HepG2 (cell line): ENCODE data around the gene AP2A2. TPM values are rescaled to one million over a fixed set of nuclear protein-coding genes. Genes with fewer than 3 reads are reported as not detected.

Experiments used
- HIC2 ChIP-seq: sonication (generic); formaldehyde crosslinking; IDR thresholded peaks from 2 replicates; pipeline ENCODE4 v1.9.0; 2022; ENCODE audit warnings: low read depth, missing genetic modification reagents
- KLF12 ChIP-seq: sonication (generic); formaldehyde crosslinking; IDR thresholded peaks from 2 replicates; pipeline ENCODE4 v1.4.0; 2020; ENCODE audit warnings: missing genetic modification reagents, borderline replicate concordance
- MYNN ChIP-seq: sonication (generic); formaldehyde crosslinking; IDR thresholded peaks from 2 replicates; pipeline ENCODE4 v1.4.0; 2020; ENCODE audit warnings: mild to moderate bottlenecking, low read depth, missing genetic modification reagents
- PATZ1 ChIP-seq: sonication (generic); formaldehyde crosslinking; IDR thresholded peaks from 2 replicates; pipeline ENCODE4 v1.4.0; 2020; ENCODE audit warnings: missing genetic modification reagents
- RELA ChIP-seq: sonication (generic); formaldehyde crosslinking; IDR thresholded peaks from 2 replicates; pipeline ENCODE4 v1.4.0; 2020; ENCODE audit warnings: missing genetic modification reagents
- SKI ChIP-seq: fragments of 450-650 bp; IDR thresholded peaks from one replicate; pipeline ENCODE4 v1.6.1; 2018; ENCODE audit warnings: mild to moderate bottlenecking; ENCODE audit not compliant: partially characterized antibody
- SP5 ChIP-seq: IDR thresholded peaks from 2 replicates; pipeline ENCODE4 v1.6.1; 2016; ENCODE audit warnings: low read depth, borderline replicate concordance
- ZFP1 ChIP-seq: IDR thresholded peaks from 2 replicates; pipeline ENCODE4 v1.6.1; 2016
- ZKSCAN8 ChIP-seq: IDR thresholded peaks from 2 replicates; pipeline ENCODE4 v1.6.1; 2016; ENCODE audit warnings: borderline replicate concordance, missing genetic modification reagents, missing compliant biosample characterization
- ZNF407 ChIP-seq: sonication (generic); formaldehyde crosslinking; IDR thresholded peaks from one replicate; pipeline ENCODE4 v1.5.1; 2020; ENCODE audit warnings: mild to moderate bottlenecking, missing genetic modification reagents; ENCODE audit errors: not compliant biosample characterization
- ZNF503 ChIP-seq: sonication (generic); formaldehyde crosslinking; IDR thresholded peaks from 2 replicates; pipeline ENCODE4 v1.4.0; 2020; ENCODE audit warnings: missing genetic modification reagents
- ZNF552 ChIP-seq: sonication (generic); formaldehyde crosslinking; IDR thresholded peaks from 2 replicates; pipeline ENCODE4 v1.9.0; 2022; ENCODE audit warnings: missing genetic modification reagents, mild to moderate bottlenecking, borderline replicate concordance
- ZNF652 ChIP-seq: IDR thresholded peaks from 2 replicates; pipeline ENCODE4 v1.6.1; 2016; ENCODE audit warnings: low read depth, borderline replicate concordance
- ZNF883 ChIP-seq: sonication (generic); formaldehyde crosslinking; IDR thresholded peaks from 2 replicates; pipeline ENCODE4 v1.5.1; 2020; ENCODE audit warnings: mild to moderate bottlenecking, missing genetic modification reagents; ENCODE audit errors: not compliant biosample characterization
- polyA plus RNA-seq, 8 experiments: library from polyadenylated mRNA; depleted of rRNA in 3 of 8; stranded (reverse) in 7 of 8; unstranded in 1 of 8; fragments of >200 nt; fragmentation: Illumina TruSeq in 4 of 8; extraction: Trizol in 4 of 8; gene quantifications; 2 replicates each; pipeline versions ENCODE4 v1.2.1 to v1.2.3, GENCODE V29; 2011 to 2016; ENCODE audit warnings: low read depth in 4 of 8, missing spikeins in 1 of 8, mixed read lengths in 1 of 8; ENCODE audit not compliant: insufficient read depth in 1 of 8
- total RNA-seq, 5 experiments: library from RNA; depleted of rRNA; stranded (reverse); fragments of >200 nt; fragmentation: Illumina TruSeq; extraction: Trizol; gene quantifications; 2 replicates each; pipeline ENCODE4 v1.2.3, GENCODE V29; 2016; ENCODE audit warnings: low read depth in 1 of 5

Gene AP2A2
- total and polyA plus RNA-seq, 2 of the 13 experiments (the other 11 are each of a cell fraction or from before 2014, with no cell fraction given), result 25.7 to 75.7 TPM

- no peak for TF ChIP-seq PATZ1 (CRISPR knock-in tag)
- no peak for TF ChIP-seq ZFP1
- TF ChIP-seq SP5 (CRISPR knock-in tag), result no peak
- TF ChIP-seq ZNF407 (CRISPR knock-in tag), result no peak
- no peak for TF ChIP-seq ZNF503 (CRISPR knock-in tag)
- peak; percentile 54 for TF ChIP-seq ZNF883 (CRISPR knock-in tag)
- no peak for TF ChIP-seq MYNN (CRISPR knock-in tag)
- no peak for TF ChIP-seq ZKSCAN8 (CRISPR knock-in tag)
- TF ChIP-seq ZNF652 (CRISPR knock-in tag), result no peak
- no peak; the same call in 1 of the 2 replicates for TF ChIP-seq HIC2 (CRISPR knock-in tag)
- TF ChIP-seq KLF12 (CRISPR knock-in tag), result peak; percentile 44; the same call in 1 of the 2 replicates
- TF ChIP-seq SKI, result peak; percentile 61
- TF ChIP-seq RELA (CRISPR knock-in tag), result no peak
- TF ChIP-seq ZNF552 (CRISPR knock-in tag), result no peak
Measured at GRCh38 chr11:925496-926301, at the start of gene AP2A2 (continued).
